HUES6 (cell line): ENCODE results near the gene BANP.
A peak's percentile ranks its signal among the peaks of the same experiment; 100 is the strongest.

Experiments used
- H3K27ac ChIP-seq: 2 replicates; pipeline ENCODE4 v1.7.0; 2013; ENCODE audit warnings: low read depth, mild to moderate bottlenecking, low read length, inconsistent platforms
- H3K27me3 ChIP-seq: 2 replicates; pipeline ENCODE4 v1.6.1; 2013; ENCODE audit warnings: low read length; ENCODE audit not compliant: control insufficient read depth, insufficient read depth
- H3K36me3 ChIP-seq: 2 replicates; pipeline ENCODE4 v1.6.1; 2013; ENCODE audit warnings: low read length; ENCODE audit not compliant: control insufficient read depth, insufficient read depth
- H3K4me1 ChIP-seq: 2 replicates; pipeline ENCODE4 v1.6.1; 2013; ENCODE audit warnings: low read length; ENCODE audit not compliant: control insufficient read depth, insufficient read depth
- H3K4me3 ChIP-seq: 2 replicates; pipeline ENCODE4 v1.5.1; 2013; ENCODE audit warnings: low read depth, low read length
- H3K9ac ChIP-seq: one replicate; pipeline ENCODE4 v1.6.1; 2013; ENCODE audit warnings: mild to moderate bottlenecking, low read length
- H3K9me3 ChIP-seq: 2 replicates; pipeline ENCODE4 v1.6.1; 2013; ENCODE audit warnings: low read depth, low read length; ENCODE audit not compliant: control insufficient read depth, insufficient read depth

The BANP gene

DNA sequence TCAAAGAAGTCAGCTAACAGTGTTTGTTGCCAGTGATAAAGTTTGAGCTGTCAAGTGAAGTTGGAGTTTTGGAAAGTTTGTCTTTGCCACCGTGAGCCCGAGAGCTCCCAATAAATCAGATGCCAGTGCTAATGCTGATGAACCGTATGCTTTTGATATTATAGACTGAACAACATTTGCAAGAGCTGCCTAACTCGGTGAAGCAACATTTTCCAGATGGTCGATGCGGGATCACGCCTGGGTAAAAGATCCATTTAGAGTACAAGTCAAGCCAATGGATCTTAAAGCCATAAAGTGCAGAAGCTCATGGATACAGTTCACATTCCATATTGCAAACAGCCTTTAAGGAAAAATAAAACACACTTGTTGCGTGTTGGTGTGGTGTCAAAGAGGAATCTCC, 9.6 kb downstream of the BANP start:
- no peaks in the 10 kb centered on the region for H3K27me3 ChIP-seq
- H3K9ac ChIP-seq: no peak overlapping the region
- peaks cover 13% of the 10 kb centered on the region for H3K4me1 ChIP-seq
- H3K4me3 ChIP-seq: no peak overlapping the region
- peaks cover 15% of the 10 kb centered on the region for H3K36me3 ChIP-seq
- H3K27ac ChIP-seq: no peak overlapping the region
- H3K9me3 ChIP-seq: no peaks in the 10 kb centered on the region

DNA sequence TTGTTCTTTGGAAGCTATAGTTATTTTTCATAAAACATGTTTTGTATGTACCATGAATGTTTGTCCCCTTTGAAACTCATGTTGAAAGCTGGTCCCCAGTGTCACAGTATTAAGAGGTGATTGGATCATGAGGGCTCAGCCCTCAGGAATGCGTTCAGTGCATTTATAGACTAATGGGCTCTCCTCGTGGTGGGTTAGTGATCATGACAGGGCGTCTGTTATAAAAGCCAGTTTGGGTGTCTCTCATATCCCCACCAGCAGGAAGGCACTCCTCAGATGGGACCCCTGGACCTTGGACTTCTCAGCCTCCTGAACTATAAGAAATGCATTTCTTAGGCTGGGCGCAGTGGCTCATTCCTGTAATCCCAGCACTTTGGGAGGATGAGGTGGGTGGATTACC, 10.4 kb downstream of the BANP start:
- H3K4me3 ChIP-seq: no peak overlapping the region
- peaks cover 12% of the 10 kb centered on the region for H3K36me3 ChIP-seq
- H3K9me3 ChIP-seq: no peaks in the 10 kb centered on the region
- no peaks in the 10 kb centered on the region for H3K27me3 ChIP-seq
- peaks cover 6% of the 10 kb centered on the region for H3K4me1 ChIP-seq
- H3K9ac ChIP-seq: no peak overlapping the region
- no peak overlapping the region for H3K27ac ChIP-seq

DNA sequence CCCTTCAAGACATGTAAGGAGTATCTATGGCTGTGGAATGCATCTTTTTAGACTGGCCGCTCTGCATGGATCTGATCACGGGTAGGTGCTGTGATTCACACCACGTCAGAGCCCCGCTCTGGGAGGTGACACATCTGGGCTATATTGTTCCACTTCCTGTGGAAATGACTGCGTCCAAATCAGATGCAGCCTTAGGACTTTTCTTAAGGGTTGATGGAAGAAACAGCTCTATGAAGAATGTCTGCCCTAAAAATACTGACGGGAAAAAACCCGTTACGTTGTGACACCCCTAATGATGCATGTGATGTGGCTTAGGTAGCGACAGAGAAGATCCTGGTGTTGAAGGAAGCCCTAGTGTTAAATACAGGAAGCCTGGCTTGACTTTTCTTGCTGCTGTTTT, 12.2 kb downstream of the BANP start:
- Histone ChIP-seq H3K4me3 (no peak overlapping the region), H3K4me1 (peaks cover 8% of the 10 kb centered on the region; the same call in 1 of the 2 replicates), H3K27ac (no peak overlapping the region), H3K36me3 (no peaks in the 10 kb centered on the region), H3K9ac (no peak overlapping the region), H3K27me3 (no peaks in the 10 kb centered on the region), H3K9me3 (no peaks in the 10 kb centered on the region)

DNA sequence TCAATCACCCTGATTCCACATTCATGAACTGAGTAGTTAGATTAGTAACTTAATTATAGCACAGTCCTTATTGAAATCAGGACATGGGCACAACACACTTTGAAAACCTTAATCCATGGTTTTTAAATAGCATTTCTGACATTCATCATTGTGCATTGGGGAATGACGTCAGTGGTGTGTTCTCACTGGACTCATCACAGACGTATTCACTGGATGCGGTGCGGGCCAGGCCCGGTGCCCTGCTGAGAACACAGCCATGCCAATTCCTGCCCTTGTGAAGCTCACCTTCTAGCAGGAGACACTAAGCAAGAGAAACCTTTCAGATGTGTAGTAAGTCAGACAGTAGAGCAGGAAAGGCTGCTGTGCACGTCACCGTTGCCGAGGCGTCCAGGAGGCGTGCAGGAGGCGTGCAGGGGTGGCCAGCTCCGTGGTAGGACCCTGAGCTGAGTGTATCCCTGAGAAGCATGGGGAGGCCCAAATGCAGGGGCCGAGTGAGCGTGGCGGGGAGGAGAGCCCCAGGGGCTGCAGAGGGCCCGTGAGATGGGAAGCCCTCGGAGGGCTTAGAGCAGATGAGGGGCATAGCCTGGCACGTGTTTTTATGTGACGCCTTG, 12.9 kb downstream of the BANP start:
- H3K9ac ChIP-seq: no peak overlapping the region
- H3K27me3 ChIP-seq: no peaks in the 10 kb centered on the region
- H3K4me1 ChIP-seq: peaks cover 8% of the 10 kb centered on the region; the same call in 1 of the 2 replicates
- no peaks in the 10 kb centered on the region for H3K9me3 ChIP-seq
- H3K4me3 ChIP-seq: no peak overlapping the region
- no peaks in the 10 kb centered on the region for H3K36me3 ChIP-seq
- H3K27ac ChIP-seq: no peak overlapping the region

DNA sequence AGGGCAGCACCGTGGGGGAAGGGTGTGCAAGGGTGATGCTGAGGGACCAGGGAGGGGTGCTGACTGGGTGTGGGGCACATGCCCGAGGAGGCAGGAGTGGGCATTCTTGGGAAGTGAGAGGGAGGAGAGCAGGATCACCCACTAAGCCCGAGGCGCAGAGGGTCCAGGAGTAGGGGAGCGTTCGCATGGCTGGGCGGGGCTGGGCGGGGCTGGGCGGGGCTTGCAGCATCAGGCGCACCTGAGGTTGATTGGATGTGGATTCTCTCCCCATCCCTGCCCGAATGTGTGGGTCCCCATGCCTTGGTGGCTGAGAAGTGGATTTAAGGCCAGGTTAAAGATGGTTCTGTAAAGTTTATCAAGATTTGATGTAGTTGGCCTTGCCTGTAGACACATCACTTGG, 14.2 kb downstream of the BANP start:
- Histone ChIP-seq H3K4me3 (no peak overlapping the region), H3K27me3 (no peaks in the 10 kb centered on the region), H3K9me3 (peaks cover 3% of the 10 kb centered on the region; the same call in 1 of the 2 replicates), H3K36me3 (no peaks in the 10 kb centered on the region), H3K4me1 (peaks cover 8% of the 10 kb centered on the region; the same call in 1 of the 2 replicates), H3K9ac (no peak overlapping the region), H3K27ac (no peak overlapping the region)

DNA sequence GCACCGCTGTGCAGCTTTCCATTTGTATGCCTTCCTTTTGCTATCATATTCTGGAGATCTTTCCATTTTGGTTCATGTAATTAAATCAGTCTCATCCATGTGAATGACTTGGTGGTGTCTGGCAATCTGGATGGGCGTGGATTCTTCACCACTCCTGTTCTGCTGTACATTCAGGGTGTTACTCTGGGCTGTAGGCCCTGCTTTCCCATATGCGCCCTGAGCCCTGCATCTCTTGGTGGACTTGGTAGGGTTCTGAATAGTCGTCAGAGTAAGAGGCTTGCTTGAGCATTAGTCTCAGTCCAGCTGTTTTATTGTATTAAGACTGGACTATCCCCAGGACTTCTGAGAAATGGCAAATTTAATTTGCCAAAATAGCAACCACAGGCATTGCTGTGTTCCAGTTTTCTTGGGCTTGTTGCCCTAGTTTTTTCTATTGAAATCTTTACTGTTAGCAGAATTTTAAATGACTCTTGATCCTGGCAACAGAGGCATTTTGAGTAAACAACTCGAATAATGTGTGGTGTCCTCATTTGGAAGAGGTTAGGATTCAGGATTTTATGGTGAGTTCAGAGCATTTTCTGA, 14.9 kb downstream of the BANP start:
- H3K9ac ChIP-seq: no peak overlapping the region
- H3K4me3 ChIP-seq: no peak overlapping the region
- H3K27ac ChIP-seq: 0 out of 2 replicates have a peak overlapping the region, but pooled peaks have one; percentile 53
- no peaks in the 10 kb centered on the region for H3K27me3 ChIP-seq
- H3K4me1 ChIP-seq: peaks cover 8% of the 10 kb centered on the region; the same call in 1 of the 2 replicates
- no peaks in the 10 kb centered on the region for H3K36me3 ChIP-seq
- peaks cover 5% of the 10 kb centered on the region; the same call in 1 of the 2 replicates for H3K9me3 ChIP-seq

DNA sequence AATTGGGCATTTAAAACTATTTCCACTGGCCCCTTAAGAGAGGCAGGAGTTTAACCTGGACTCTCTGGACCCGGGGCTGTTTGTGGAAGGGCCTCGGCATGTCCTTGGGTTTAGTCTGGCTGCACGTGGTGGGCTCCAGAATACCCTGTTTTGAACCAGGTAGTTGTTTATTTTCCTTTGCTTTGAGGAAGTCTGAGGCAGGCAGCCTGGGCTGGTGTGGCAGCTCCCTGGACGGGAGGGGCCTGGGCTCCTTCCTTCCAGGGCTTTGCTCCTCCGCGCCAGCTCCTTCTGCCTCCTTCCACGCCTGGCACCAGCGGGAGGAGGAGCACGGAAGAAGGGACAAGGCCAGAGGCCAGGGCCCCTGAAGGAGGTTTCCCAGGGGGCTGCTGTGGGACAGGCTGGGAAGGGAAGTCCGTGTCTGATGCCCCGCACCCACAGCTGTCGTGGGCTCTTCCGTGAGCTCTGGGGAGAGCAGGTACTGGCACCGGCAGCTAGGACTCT, 15.5 kb downstream of the BANP start:
- Histone ChIP-seq H3K27ac (peak overlapping the region; percentile 53; the same call in 1 of the 2 replicates), H3K27me3 (no peaks in the 10 kb centered on the region), H3K36me3 (no peaks in the 10 kb centered on the region), H3K4me3 (no peak overlapping the region), H3K4me1 (peaks cover 8% of the 10 kb centered on the region; the same call in 1 of the 2 replicates), H3K9ac (peak overlapping the region; percentile 2), H3K9me3 (peaks cover 11% of the 10 kb centered on the region; the same call in 1 of the 2 replicates)

DNA sequence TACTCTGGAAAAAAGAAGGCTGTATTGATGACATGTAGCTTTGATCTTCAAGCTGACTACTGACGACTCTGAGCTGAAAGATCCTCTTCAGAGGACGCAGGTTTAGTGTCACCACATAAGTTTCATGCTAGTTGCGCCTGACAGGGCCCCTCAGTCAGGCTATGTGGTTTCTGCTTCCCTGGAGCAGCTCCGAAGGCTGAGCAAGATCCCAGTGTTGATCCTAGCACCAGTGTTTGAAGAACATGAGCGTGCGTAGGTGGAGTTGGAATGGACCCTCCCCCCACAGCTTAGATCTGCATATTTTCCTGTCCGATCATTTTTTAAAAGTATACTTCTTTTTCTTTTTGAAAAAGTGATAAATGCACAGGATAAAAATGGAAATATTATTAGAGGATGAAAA, 17.3 kb downstream of the BANP start:
- H3K4me3 ChIP-seq: no peak overlapping the region
- peaks cover 21% of the 10 kb centered on the region; the same call in 1 of the 2 replicates for H3K9me3 ChIP-seq
- no peaks in the 10 kb centered on the region for H3K36me3 ChIP-seq

DNA sequence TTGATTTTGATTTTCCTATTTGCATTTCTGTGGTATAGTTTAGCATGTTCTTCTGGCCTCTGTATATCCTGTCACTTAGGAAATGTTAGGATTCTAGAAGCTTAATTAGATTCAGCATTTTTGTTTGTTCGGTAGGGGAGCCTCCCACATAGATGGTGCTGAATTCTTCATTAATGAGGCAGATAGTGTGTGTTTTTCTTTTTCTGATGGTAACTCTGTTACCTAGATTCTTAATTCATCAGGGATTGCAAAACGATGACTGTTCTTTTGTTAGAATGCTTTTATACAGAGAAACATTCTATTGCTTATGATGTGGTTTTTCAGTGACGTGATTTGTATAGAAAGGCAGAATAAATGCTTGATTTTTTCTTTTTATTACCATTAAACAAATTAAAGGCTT, 19.0 kb downstream of the BANP start:
- Histone ChIP-seq H3K36me3 (peaks cover 5% of the 10 kb centered on the region; the same call in 1 of the 2 replicates), H3K9me3 (peaks cover 21% of the 10 kb centered on the region; the same call in 1 of the 2 replicates), H3K4me1 (peaks cover 4% of the 10 kb centered on the region; the same call in 1 of the 2 replicates), H3K4me3 (no peak overlapping the region), H3K27me3 (no peaks in the 10 kb centered on the region), H3K27ac (no peak overlapping the region), H3K9ac (no peak overlapping the region)

More for the DNA sequence above, 17.3 kb downstream of the BANP start:
- no peak overlapping the region for H3K27ac ChIP-seq
- peaks cover 4% of the 10 kb centered on the region; the same call in 1 of the 2 replicates for H3K4me1 ChIP-seq
- no peak overlapping the region for H3K9ac ChIP-seq
- no peaks in the 10 kb centered on the region for H3K27me3 ChIP-seq

DNA sequence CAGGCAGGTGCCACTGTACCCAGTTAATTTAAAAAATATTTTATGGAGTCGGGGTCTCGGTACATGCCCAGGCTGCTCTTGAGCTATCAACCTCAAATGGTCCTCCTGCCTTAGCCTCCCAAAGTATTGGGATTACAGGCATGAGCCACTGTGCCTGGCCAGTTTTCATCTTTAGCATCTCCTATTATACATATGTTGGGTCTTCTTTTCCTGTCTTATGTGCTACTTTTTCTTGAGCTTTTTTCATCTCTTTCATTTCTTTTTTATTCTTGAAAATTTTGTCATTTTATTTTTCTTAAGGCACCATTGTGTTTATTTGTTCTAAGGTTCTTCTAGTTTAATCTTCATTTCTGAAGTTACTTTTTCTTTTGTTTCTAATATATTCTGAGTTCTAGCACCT, 20.7 kb downstream of the BANP start:
- Histone ChIP-seq H3K4me3 (no peak overlapping the region), H3K27ac (no peak overlapping the region), H3K4me1 (peaks cover under 1% of the 10 kb centered on the region; the same call in 1 of the 2 replicates), H3K9ac (no peak overlapping the region), H3K27me3 (no peaks in the 10 kb centered on the region), H3K9me3 (peaks cover 21% of the 10 kb centered on the region; the same call in 1 of the 2 replicates), H3K36me3 (peaks cover 5% of the 10 kb centered on the region)

DNA sequence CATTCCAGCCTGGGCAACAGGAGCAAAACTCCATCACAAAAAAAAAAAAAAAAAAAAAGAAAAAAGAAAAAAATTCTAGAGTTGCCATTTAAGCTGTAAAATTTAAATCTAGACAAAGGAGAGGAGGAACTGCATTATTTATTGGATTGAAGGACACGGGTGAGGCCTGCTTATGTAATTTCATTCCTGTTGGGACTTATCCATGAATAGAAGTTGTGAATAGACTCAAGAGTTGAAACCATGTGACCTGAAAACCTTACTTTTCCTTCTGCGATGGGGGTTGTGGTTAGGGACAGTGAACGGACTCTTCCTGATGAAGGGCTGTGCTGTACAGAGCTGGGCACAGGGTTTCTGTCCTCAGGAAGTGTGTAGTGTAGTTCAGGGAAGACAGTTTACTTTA, 22.5 kb downstream of the BANP start:
- H3K9me3 ChIP-seq: peaks cover 21% of the 10 kb centered on the region; the same call in 1 of the 2 replicates
- no peak overlapping the region for H3K9ac ChIP-seq

More for the DNA sequence above, 22.5 kb downstream of the BANP start:
- H3K27ac ChIP-seq: no peak overlapping the region
- H3K4me3 ChIP-seq: no peak overlapping the region
- H3K36me3 ChIP-seq: peaks cover 5% of the 10 kb centered on the region
- no peaks in the 10 kb centered on the region for H3K4me1 ChIP-seq
- no peaks in the 10 kb centered on the region for H3K27me3 ChIP-seq
